ENCODE measurements around the gene MCF2L.

GRCh38 chr13:113080901-113081521, 112.0 kb downstream of the MCF2L start:
- no peak for TF ChIP-seq EZH2phosphoT487 (IDR thresholded peaks at IDR 0.05; ENCODE audit: low read length)
- TF ChIP-seq, protein P1, sequence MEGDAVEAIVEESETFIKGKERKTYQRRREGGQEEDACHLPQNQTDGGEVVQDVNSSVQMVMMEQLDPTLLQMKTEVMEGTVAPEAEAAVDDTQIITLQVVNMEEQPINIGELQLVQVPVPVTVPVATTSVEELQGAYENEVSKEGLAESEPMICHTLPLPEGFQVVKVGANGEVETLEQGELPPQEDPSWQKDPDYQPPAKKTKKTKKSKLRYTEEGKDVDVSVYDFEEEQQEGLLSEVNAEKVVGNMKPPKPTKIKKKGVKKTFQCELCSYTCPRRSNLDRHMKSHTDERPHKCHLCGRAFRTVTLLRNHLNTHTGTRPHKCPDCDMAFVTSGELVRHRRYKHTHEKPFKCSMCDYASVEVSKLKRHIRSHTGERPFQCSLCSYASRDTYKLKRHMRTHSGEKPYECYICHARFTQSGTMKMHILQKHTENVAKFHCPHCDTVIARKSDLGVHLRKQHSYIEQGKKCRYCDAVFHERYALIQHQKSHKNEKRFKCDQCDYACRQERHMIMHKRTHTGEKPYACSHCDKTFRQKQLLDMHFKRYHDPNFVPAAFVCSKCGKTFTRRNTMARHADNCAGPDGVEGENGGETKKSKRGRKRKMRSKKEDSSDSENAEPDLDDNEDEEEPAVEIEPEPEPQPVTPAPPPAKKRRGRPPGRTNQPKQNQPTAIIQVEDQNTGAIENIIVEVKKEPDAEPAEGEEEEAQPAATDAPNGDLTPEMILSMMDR (IDR thresholded peaks at IDR 0.05; ENCODE audit: low read length), result no peak
